WI38 (cell line): Measurements from ENCODE around the gene GRK1.

Experiments used
- H3K4me3 ChIP-seq: 2 replicates; pipeline ENCODE4 v1.5.1; 2011; ENCODE audit warnings: low read depth, mild to moderate bottlenecking, control low read depth, low read length
- CTCF ChIP-seq: IDR thresholded peaks from 2 replicates; pipeline ENCODE4 v1.5.1; 2012; ENCODE audit warnings: low read depth, mild to moderate bottlenecking, control low read depth, low read length

GRK1 gene

GRCh38 chr13:113661509-113661908 is 5.5 kb upstream of the GRK1 start:
- H3K4me3 ChIP-seq = no peak overlapping the region
- no peak for TF ChIP-seq CTCF

GRCh38 chr13:113663934-113664333 is 3.1 kb upstream of the GRK1 start:
- TF ChIP-seq CTCF = no peak

GRCh38 chr13:113664751-113665596 is 2.0 kb upstream of the GRK1 start:
- no peak overlapping the region for H3K4me3 ChIP-seq
- no peak for TF ChIP-seq CTCF

More at GRCh38 chr13:113663934-113664333, 3.1 kb upstream of the GRK1 start:
- H3K4me3 ChIP-seq = no peak overlapping the region

GRCh38 chr13:113665597-113666328 is 1.3 kb upstream of the GRK1 start:
- H3K4me3 ChIP-seq = no peak overlapping the region
- no peak for TF ChIP-seq CTCF

GRCh38 chr13:113666329-113666670 is 719 bp upstream of the GRK1 start:
- no peak for TF ChIP-seq CTCF

GRCh38 chr13:113667771-113668490 is 912 bp downstream of the GRK1 start:
- H3K4me3 ChIP-seq = no peak overlapping the region
- no peak for TF ChIP-seq CTCF

More at GRCh38 chr13:113666329-113666670, 719 bp upstream of the GRK1 start:
- no peak overlapping the region for H3K4me3 ChIP-seq
